Measurements from ENCODE around the gene HID1.
"Not testable (repeated sequence)": the region's sequence is repeated elsewhere in the genome, so short reads cannot be mapped to it uniquely, and the experiment has no call there.

The HID1 gene

DNA sequence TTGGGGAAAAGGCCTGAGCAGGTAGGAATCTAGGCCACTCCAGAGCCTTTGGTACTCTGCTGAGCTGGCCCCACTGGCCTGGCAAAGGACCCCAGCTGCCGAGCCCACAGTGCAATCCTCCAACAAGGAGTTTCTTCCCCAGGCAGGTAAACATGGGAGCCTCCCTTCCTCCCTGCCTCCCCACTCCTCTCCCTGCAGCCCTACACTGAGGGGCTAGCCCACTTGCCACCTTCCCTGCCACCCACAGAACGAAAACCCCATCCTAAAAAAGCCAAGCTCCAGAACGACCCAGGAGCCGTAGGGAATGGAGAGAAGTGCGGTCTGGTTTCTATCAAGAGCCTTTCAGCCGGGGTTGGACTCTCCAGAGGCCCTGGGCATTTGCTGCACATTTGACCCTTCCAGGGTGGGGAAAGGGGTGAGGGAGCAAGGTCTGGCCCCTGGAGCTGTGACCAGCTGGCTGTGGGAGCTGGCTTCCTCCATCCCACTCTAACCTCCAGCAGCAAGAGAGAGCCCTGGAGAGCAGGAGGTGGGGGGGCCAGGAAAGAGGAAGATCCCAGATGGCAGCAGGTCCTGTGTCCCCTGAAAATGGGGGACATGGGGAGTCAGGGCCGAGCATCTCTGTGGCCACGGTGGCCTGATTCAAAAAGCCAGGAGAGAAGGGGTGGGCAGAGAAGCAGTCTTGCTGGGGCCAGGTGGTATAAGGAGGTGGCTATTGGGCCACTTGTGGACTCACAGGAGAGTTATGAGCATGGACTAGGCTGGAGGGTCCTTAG, 1.3 kb downstream of the HID1 start:
- Histone ChIP-seq H3K9me3 (ENCODE audit: severe bottlenecking) (no peaks in the 10 kb centered on the region), H3K4me3 (ENCODE audit: severe bottlenecking) (no peak overlapping the region), H3K4me1 (ENCODE audit: insufficient read depth, poor library complexity, severe bottlenecking) (peaks cover 3% of the 10 kb centered on the region), H3K27ac (ENCODE audit: poor library complexity, severe bottlenecking) (no peak overlapping the region), H3K36me3 (ENCODE audit: low read depth) (no peaks in the 10 kb centered on the region), H3K27me3 (ENCODE audit: insufficient read depth, poor library complexity, severe bottlenecking) (peaks cover 16% of the 10 kb centered on the region)
- DNase-seq (ENCODE audit: low spot score) (no peak), ATAC-seq (ENCODE audit: low read depth) (no peak)
- TF ChIP-seq, protein P1, sequence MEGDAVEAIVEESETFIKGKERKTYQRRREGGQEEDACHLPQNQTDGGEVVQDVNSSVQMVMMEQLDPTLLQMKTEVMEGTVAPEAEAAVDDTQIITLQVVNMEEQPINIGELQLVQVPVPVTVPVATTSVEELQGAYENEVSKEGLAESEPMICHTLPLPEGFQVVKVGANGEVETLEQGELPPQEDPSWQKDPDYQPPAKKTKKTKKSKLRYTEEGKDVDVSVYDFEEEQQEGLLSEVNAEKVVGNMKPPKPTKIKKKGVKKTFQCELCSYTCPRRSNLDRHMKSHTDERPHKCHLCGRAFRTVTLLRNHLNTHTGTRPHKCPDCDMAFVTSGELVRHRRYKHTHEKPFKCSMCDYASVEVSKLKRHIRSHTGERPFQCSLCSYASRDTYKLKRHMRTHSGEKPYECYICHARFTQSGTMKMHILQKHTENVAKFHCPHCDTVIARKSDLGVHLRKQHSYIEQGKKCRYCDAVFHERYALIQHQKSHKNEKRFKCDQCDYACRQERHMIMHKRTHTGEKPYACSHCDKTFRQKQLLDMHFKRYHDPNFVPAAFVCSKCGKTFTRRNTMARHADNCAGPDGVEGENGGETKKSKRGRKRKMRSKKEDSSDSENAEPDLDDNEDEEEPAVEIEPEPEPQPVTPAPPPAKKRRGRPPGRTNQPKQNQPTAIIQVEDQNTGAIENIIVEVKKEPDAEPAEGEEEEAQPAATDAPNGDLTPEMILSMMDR (IDR thresholded peaks at IDR 0.05; ENCODE audit: poor library complexity, severe bottlenecking): no peak

DNA sequence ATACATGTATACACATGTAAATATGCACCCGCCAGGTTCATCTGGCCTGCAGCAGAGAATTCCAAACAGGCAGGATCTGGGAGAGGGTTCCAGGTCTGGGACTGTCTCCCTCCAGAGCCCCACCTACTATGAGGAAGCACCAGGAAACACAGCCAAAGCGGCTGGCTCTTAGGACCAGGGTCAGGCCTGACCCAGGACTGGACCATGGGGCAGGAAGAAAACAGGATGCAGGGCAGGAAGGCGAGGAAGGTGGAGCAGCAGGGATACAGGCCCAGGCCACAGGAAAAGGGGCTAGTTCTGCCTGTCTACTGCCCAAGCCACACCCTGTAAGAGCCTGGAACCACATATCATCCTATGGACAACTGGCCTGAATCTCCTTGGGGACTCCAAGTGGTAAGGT, 2.2 kb downstream of the HID1 start:
- Histone ChIP-seq H3K9me3 (ENCODE audit: severe bottlenecking) (no peaks in the 10 kb centered on the region), H3K4me3 (ENCODE audit: severe bottlenecking) (no peak overlapping the region), H3K4me1 (ENCODE audit: insufficient read depth, poor library complexity, severe bottlenecking) (peaks cover 3% of the 10 kb centered on the region), H3K27ac (ENCODE audit: poor library complexity, severe bottlenecking) (no peak overlapping the region), H3K36me3 (ENCODE audit: low read depth) (no peaks in the 10 kb centered on the region), H3K27me3 (ENCODE audit: insufficient read depth, poor library complexity, severe bottlenecking) (peaks cover 16% of the 10 kb centered on the region)
- ATAC-seq (ENCODE audit: low read depth): no peak
- TF ChIP-seq, protein P1 (IDR thresholded peaks at IDR 0.05; ENCODE audit: poor library complexity, severe bottlenecking): no peak
- DNase-seq (ENCODE audit: low spot score): no peak

DNA sequence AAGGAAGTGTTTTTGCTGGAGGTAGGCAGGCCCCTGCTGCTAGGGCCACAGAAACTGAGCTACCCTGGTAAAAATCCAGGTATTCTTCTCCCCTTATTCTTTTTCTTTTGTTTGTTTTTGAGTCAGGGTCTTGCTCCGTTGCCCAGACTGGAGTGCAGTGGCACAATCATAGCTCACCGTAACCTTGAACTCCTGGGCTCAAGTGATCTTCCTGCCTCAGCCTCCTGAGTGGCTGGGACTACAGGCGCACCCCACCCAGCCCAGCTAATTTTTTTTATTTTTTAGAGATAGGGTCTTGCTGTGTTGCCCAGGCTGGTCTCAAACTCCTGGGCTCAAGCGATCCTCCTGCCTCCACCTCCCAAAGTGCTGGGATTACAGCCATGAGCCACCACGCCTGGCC, 3.1 kb downstream of the HID1 start:
- not testable (repeated sequence) for H3K27me3 ChIP-seq (ENCODE audit: insufficient read depth, poor library complexity, severe bottlenecking); H3K27ac ChIP-seq (ENCODE audit: poor library complexity, severe bottlenecking); H3K36me3 ChIP-seq (ENCODE audit: low read depth); H3K4me3 ChIP-seq (ENCODE audit: severe bottlenecking); H3K9me3 ChIP-seq (ENCODE audit: severe bottlenecking); H3K4me1 ChIP-seq (ENCODE audit: insufficient read depth, poor library complexity, severe bottlenecking); DNase-seq (ENCODE audit: low spot score); ATAC-seq (ENCODE audit: low read depth)

DNA sequence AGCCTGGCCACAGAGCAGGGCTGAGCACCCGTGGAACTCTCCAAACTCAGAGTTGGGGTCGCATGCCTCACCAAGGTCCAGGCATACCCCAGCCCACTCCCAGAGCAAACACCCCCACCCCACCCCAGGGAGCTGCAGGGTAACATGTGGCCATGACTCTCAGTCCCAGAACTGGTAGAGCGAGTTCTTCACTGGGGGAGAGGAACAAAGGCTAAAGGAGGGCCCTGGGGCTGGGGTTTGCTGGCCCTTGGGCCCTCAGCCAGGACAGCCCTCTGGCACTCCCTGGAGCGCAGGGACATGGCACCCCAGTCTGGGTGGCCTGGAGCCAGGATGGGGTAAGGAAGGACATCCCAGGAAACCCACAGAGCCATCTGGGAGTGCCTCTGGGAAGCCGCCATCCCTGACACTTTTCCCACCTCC, 4.2 kb downstream of the HID1 start:
- Histone ChIP-seq H3K27ac (ENCODE audit: poor library complexity, severe bottlenecking) (no peak overlapping the region), H3K9me3 (ENCODE audit: severe bottlenecking) (no peaks in the 10 kb centered on the region)

DNA sequence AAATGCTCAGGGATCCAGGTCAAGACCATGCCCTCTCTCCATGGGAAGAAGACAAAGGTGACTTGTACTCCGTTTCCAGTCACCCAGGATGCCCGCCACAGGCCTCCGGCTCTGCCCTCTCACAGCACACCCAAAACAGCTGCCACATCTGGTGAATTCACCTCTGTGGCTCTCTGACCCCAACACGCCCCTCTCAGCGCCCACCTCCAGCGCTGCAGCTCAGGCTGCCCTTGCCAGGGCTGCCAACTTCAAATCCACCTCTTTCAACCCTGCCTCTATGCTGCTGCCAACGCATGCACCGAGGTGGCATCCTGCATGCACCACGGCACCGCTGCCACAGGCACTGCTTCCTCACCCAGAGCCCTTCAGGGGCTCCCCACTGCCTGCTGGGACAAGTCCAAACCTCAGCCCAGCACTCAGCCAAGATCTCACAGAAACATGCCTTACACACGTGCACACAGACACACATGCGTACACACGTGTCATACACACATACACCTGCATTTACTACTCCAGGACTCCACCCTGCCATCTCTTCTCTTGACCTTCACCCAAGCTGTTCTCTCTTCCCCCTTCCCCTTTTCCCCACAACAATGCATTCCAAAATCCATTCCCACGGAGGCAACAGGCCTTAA, 7.5 kb downstream of the HID1 start:
- H3K9me3 ChIP-seq (ENCODE audit: severe bottlenecking): no peaks in the 10 kb centered on the region
- DNase-seq (ENCODE audit: low spot score) (no peak), ATAC-seq (ENCODE audit: low read depth) (no peak)
- peaks cover 4% of the 10 kb centered on the region for H3K4me1 ChIP-seq (ENCODE audit: insufficient read depth, poor library complexity, severe bottlenecking)
- H3K27ac ChIP-seq (ENCODE audit: poor library complexity, severe bottlenecking): no peak overlapping the region
- TF ChIP-seq, protein P1 (IDR thresholded peaks at IDR 0.05; ENCODE audit: poor library complexity, severe bottlenecking): no peak
- no peaks in the 10 kb centered on the region for H3K36me3 ChIP-seq (ENCODE audit: low read depth)
- no peaks in the 10 kb centered on the region for H3K27me3 ChIP-seq (ENCODE audit: insufficient read depth, poor library complexity, severe bottlenecking)
- H3K4me3 ChIP-seq (ENCODE audit: severe bottlenecking): no peak overlapping the region

More for the DNA sequence above, 4.2 kb downstream of the HID1 start:
- DNase-seq (ENCODE audit: low spot score) (no peak), ATAC-seq (ENCODE audit: low read depth) (no peak)
- Histone ChIP-seq H3K4me1 (ENCODE audit: insufficient read depth, poor library complexity, severe bottlenecking) (peaks cover 3% of the 10 kb centered on the region), H3K27me3 (ENCODE audit: insufficient read depth, poor library complexity, severe bottlenecking) (peaks cover 7% of the 10 kb centered on the region), H3K36me3 (ENCODE audit: low read depth) (no peaks in the 10 kb centered on the region), H3K4me3 (ENCODE audit: severe bottlenecking) (no peak overlapping the region)
- TF ChIP-seq, protein P1 (IDR thresholded peaks at IDR 0.05; ENCODE audit: poor library complexity, severe bottlenecking): no peak

Measured in RWPE2 (cell line).